K562 (cell line): Measurements from ENCODE around the gene VPS13C. TPM values are rescaled to one million over a fixed set of nuclear protein-coding genes. Genes with fewer than 3 reads are reported as not detected.

Experiments
- ARID2 ChIP-seq: fragments of 450-650 bp; IDR thresholded peaks from 2 replicates; pipeline ENCODE4 v1.6.1; 2017; ENCODE audit warnings: antibody characterized with exemption, mild to moderate bottlenecking
- DACH1 ChIP-seq: fragments of 450-650 bp; IDR thresholded peaks from 2 replicates; pipeline ENCODE4 v1.6.1; 2018; ENCODE audit not compliant: partially characterized antibody
- DPF2 ChIP-seq: fragments of 450-650 bp; IDR thresholded peaks from 2 replicates; pipeline ENCODE4 v1.6.1; 2016
- ELK3 ChIP-seq: fragments of 450-650 bp; formaldehyde crosslinking; IDR thresholded peaks from 2 replicates; pipeline ENCODE4 v1.4.0; 2020; ENCODE audit warnings: mild to moderate bottlenecking
- FOXK1 ChIP-seq: sonication (generic); formaldehyde crosslinking; IDR thresholded peaks from 2 replicates; pipeline ENCODE4 v1.8.0; 2022; ENCODE audit warnings: missing genetic modification reagents, mild to moderate bottlenecking, borderline replicate concordance
- IRF1 ChIP-seq: sonication (generic); formaldehyde crosslinking; IDR thresholded peaks from 2 replicates; pipeline ENCODE4 v1.8.0; 2022; ENCODE audit warnings: missing genetic modification reagents, mild to moderate bottlenecking, borderline replicate concordance
- KDM5B ChIP-seq: fragments of 200-600 bp; sonication (generic); IDR thresholded peaks from 2 replicates; pipeline ENCODE4 v1.6.1; 2012; ENCODE audit warnings: low read depth, mild to moderate bottlenecking, moderate library complexity, low read length, control low read depth, inconsistent platforms; ENCODE audit not compliant: insufficient replicate concordance
- LCOR ChIP-seq: sonication (generic); formaldehyde crosslinking; IDR thresholded peaks from 2 replicates; pipeline ENCODE4 v1.8.0; 2022; ENCODE audit warnings: mild to moderate bottlenecking, missing genetic modification reagents
- MYC ChIP-seq, 2 experiments: fragments of 250-450 bp in 1 of 2; sonication (Bioruptor Pico) in 1 of 2; IDR thresholded peaks; 2 replicates each; pipeline versions ENCODE4 v1.5.1 to v1.6.1; 2012 to 2021; ENCODE audit warnings: low read depth in 2 of 2, borderline replicate concordance in 1 of 2, improper control_type of control experiment in 1 of 2, low read length in 1 of 2, mild to moderate bottlenecking in 1 of 2, moderate library complexity in 1 of 2
- NFRKB ChIP-seq: fragments of 450-650 bp; IDR thresholded peaks from 2 replicates; pipeline ENCODE4 v1.6.1; 2016; ENCODE audit warnings: low read depth
- PRPF4 ChIP-seq: fragments of 200-400 bp; formaldehyde crosslinking; IDR thresholded peaks from one replicate; pipeline ENCODE4 v1.6.1; 2017; ENCODE audit warnings: low read length, low read depth, mild to moderate bottlenecking; ENCODE audit not compliant: insufficient read depth, poor library complexity, severe bottlenecking
- PTTG1 ChIP-seq: fragments of 450-650 bp; IDR thresholded peaks from 2 replicates; pipeline ENCODE4 v1.6.1; 2016; ENCODE audit warnings: low read depth, mild to moderate bottlenecking, missing genetic modification characterization, missing compliant biosample characterization
- RBBP5 ChIP-seq: fragments of 200-600 bp; sonication (generic); IDR thresholded peaks from 2 replicates; pipeline ENCODE4 v1.6.1; 2012; ENCODE audit warnings: borderline replicate concordance, mild to moderate bottlenecking, low read length, control low read depth, inconsistent platforms; ENCODE audit not compliant: insufficient read depth, poor library complexity, severe bottlenecking
- RBM15 ChIP-seq: fragments of 200-400 bp; formaldehyde crosslinking; IDR thresholded peaks from 2 replicates; pipeline ENCODE4 v1.6.1; 2018; ENCODE audit warnings: mild to moderate bottlenecking, low read length, moderate library complexity; ENCODE audit not compliant: insufficient read depth
- SIN3A ChIP-seq, 2 experiments: fragments of 150-350 bp in 1 of 2; IDR thresholded peaks; 2 replicates each; pipeline ENCODE4 v1.6.1; 2011 to 2016; ENCODE audit warnings: borderline replicate concordance in 2 of 2, low read depth in 2 of 2, low read length in 2 of 2, mild to moderate bottlenecking in 2 of 2, moderate library complexity in 2 of 2; ENCODE audit not compliant: control insufficient read depth in 1 of 2
- SMAD3 ChIP-seq: fragments of 450-650 bp; formaldehyde crosslinking; conservative IDR thresholded peaks from 2 replicates; pipeline ENCODE4 v1.4.0; 2020; ENCODE audit warnings: mild to moderate bottlenecking
- SPI1 ChIP-seq: IDR thresholded peaks from 2 replicates; pipeline ENCODE4 v1.6.1; 2011; ENCODE audit warnings: low read depth, low read length, control low read depth, borderline replicate concordance
- ZBTB1 ChIP-seq: sonication (generic); formaldehyde crosslinking; IDR thresholded peaks from 2 replicates; pipeline ENCODE4 v1.8.1; 2023; ENCODE audit warnings: missing genetic modification reagents, low read depth, mild to moderate bottlenecking, borderline replicate concordance
- ZNF133 ChIP-seq: fragments of 250-450 bp; sonication (Bioruptor Pico); IDR thresholded peaks from 2 replicates; pipeline ENCODE4 v1.4.0; 2020; ENCODE audit warnings: mild to moderate bottlenecking
- ZNF589 ChIP-seq: fragments of 200-800 bp; sonication (Bioruptor generic); IDR thresholded peaks from 2 replicates; pipeline ENCODE4 v1.6.1; 2016; ENCODE audit warnings: low read depth, missing genetic modification characterization, missing compliant biosample characterization
- ZSCAN32 ChIP-seq: fragments of 450-650 bp; formaldehyde crosslinking; IDR thresholded peaks from 2 replicates; pipeline ENCODE4 v1.4.0; 2020; ENCODE audit warnings: mild to moderate bottlenecking, moderate library complexity
- polyA plus RNA-seq, 8 experiments: library from polyadenylated mRNA; depleted of rRNA in 4 of 8; stranded (reverse) in 5 of 8; unstranded in 3 of 8; fragments of >200 nt; fragmentation: Nextera tagmentation in 2 of 8; fragmentation: Illumina TruSeq in 1 of 8; extraction: Ambion mirVana in 2 of 8; extraction: Trizol in 1 of 8; gene quantifications; 2 replicates each; pipeline versions ENCODE4 v1.2.1 to v1.2.3, GENCODE V29; 2011 to 2014; ENCODE audit warnings: inconsistent platforms in 1 of 8, missing spikeins in 1 of 8
- total RNA-seq, 7 experiments: library from RNA; depleted of rRNA in 6 of 7; stranded (reverse); fragments of >200 nt in 6 of 7; fragmentation: Illumina TruSeq in 2 of 7; extraction: Trizol in 2 of 7; gene quantifications; 2 replicates each; pipeline versions ENCODE4 v1.2.1 to v1.2.3, GENCODE V29; 2011 to 2021; ENCODE audit warnings: low replicate concordance in 1 of 7
- TF ChIP-seq, protein P1 (sequence below): fragments of 450-650 bp; IDR thresholded peaks from 2 replicates; pipeline ENCODE4 v1.6.1; 2014; ENCODE audit warnings: low read depth, mild to moderate bottlenecking, moderate library complexity, borderline replicate concordance

VPS13C gene
- total and polyA plus RNA-seq, 9 of the 15 experiments (the other 6 are each of a cell fraction or from before 2014, with no cell fraction given), result 5.2 to 32.3 (median 15.7) TPM

GRCh38 chr15:62059816-62060112, 483 bp downstream of the VPS13C start (continued):
- TF ChIP-seq PRPF4 (no peak), ZBTB1 (CRISPR knock-in tag) (0 out of 2 replicates have a peak, but pooled peaks have one; percentile 33), NFRKB (peak; percentile 47; the same call in 1 of the 2 replicates), IRF1 (peak; percentile 35; the same call in 1 of the 2 replicates), KDM5B (peak; percentile 32), SMAD3 (CRISPR knock-in tag) (no peak), DACH1 (no peak), ARID2 (no peak), PTTG1 (tag) (no peak), LCOR (CRISPR knock-in tag) (0 out of 2 replicates have a peak, but pooled peaks have one; percentile 17), SIN3A (IDR thresholded peaks at IDR 0.05; ENCODE audit: borderline replicate concordance in 2 of 2, control insufficient read depth in 1 of 2, low read depth in 2 of 2, low read length in 2 of 2) (0 out of 4 replicates have a peak, but pooled peaks of 1 of the 2 experiments have one; percentile 15), ZNF589 (no peak), SPI1 (peak; percentile 85), ZSCAN32 (CRISPR knock-in tag) (no peak), RBBP5 (no peak), DPF2 (peak; percentile 54; the same call in 1 of the 2 replicates), RBM15 (no peak), ZNF133 (CRISPR knock-in tag) (no peak), ELK3 (CRISPR knock-in tag) (no peak), MYC (IDR thresholded peaks at IDR 0.05; ENCODE audit: low read depth, low read length) (no peak), MYC (CRISPR knock-in tag; IDR thresholded peaks at IDR 0.05; ENCODE audit: borderline replicate concordance, low read depth) (peak; percentile 80; the same call in 1 of the 2 replicates), FOXK1 (CRISPR knock-in tag) (no peak)
- TF ChIP-seq, protein P1, sequence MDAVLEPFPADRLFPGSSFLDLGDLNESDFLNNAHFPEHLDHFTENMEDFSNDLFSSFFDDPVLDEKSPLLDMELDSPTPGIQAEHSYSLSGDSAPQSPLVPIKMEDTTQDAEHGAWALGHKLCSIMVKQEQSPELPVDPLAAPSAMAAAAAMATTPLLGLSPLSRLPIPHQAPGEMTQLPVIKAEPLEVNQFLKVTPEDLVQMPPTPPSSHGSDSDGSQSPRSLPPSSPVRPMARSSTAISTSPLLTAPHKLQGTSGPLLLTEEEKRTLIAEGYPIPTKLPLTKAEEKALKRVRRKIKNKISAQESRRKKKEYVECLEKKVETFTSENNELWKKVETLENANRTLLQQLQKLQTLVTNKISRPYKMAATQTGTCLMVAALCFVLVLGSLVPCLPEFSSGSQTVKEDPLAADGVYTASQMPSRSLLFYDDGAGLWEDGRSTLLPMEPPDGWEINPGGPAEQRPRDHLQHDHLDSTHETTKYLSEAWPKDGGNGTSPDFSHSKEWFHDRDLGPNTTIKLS, result 0 out of 2 replicates have a peak, but pooled peaks have one; percentile 8
